ENCODE data around the gene HIVEP2.

The HIVEP2 gene

GRCh38 chr6:142925575-142926110, 19.3 kb downstream of the HIVEP2 start:
- no peak for DNase-seq (ENCODE audit: low spot score)

- no peak for DNase-seq (ENCODE audit: low spot score)
These were observed 26.5 kb downstream of the HIVEP2 start for GRCh38 chr6:142918339-142919042.

- DNase-seq (ENCODE audit: low spot score): no peak
These were observed 28.1 kb downstream of the HIVEP2 start for GRCh38 chr6:142916881-142917280.

GRCh38 chr6:142914937-142915697, 29.9 kb downstream of the HIVEP2 start:
- no peak for DNase-seq (ENCODE audit: low spot score)

- no peak for DNase-seq (ENCODE audit: low spot score)
These were observed 30.6 kb downstream of the HIVEP2 start for GRCh38 chr6:142914369-142914768.

- DNase-seq (ENCODE audit: low spot score): no peak
These were observed 31.4 kb downstream of the HIVEP2 start for GRCh38 chr6:142913511-142914047.

- DNase-seq (ENCODE audit: low spot score): no peak
These were observed 31.9 kb downstream of the HIVEP2 start for GRCh38 chr6:142913036-142913510.

- DNase-seq (ENCODE audit: low spot score): no peak
These were observed 32.9 kb downstream of the HIVEP2 start for GRCh38 chr6:142912125-142912524.

- DNase-seq (ENCODE audit: low spot score): no peak
These were observed 33.5 kb downstream of the HIVEP2 start for GRCh38 chr6:142911430-142911829.

- DNase-seq (ENCODE audit: low spot score): no peak
These were observed 35.3 kb downstream of the HIVEP2 start for GRCh38 chr6:142909686-142910085.

GRCh38 chr6:142908235-142908634, 36.7 kb downstream of the HIVEP2 start:
- DNase-seq (ENCODE audit: low spot score): no peak

GRCh38 chr6:142907544-142907943, 37.4 kb downstream of the HIVEP2 start:
- no peak for DNase-seq (ENCODE audit: low spot score)

GRCh38 chr6:142906945-142907470, 38.0 kb downstream of the HIVEP2 start:
- no peak for DNase-seq (ENCODE audit: low spot score)

- DNase-seq (ENCODE audit: low spot score): no peak
These were observed 41.2 kb downstream of the HIVEP2 start for GRCh38 chr6:142903812-142904211.

- DNase-seq (ENCODE audit: low spot score): peak; percentile 88
These were observed 42.3 kb downstream of the HIVEP2 start for GRCh38 chr6:142902636-142903053.

- no peak for DNase-seq (ENCODE audit: low spot score)
These were observed 43.4 kb downstream of the HIVEP2 start for GRCh38 chr6:142901611-142902010.

GRCh38 chr6:142900227-142900971, 44.6 kb downstream of the HIVEP2 start:
- DNase-seq (ENCODE audit: low spot score): no peak

- no peak for DNase-seq (ENCODE audit: low spot score)
These were observed 45.8 kb downstream of the HIVEP2 start for GRCh38 chr6:142898927-142899895.

GRCh38 chr6:142897659-142898058, 47.3 kb downstream of the HIVEP2 start:
- no peak for DNase-seq (ENCODE audit: low spot score)

- no peak for DNase-seq (ENCODE audit: low spot score)
These were observed 48.2 kb downstream of the HIVEP2 start for GRCh38 chr6:142896732-142897131.

GRCh38 chr6:142893088-142893487, 51.9 kb downstream of the HIVEP2 start:
- no peak for DNase-seq (ENCODE audit: low spot score)

All from AG20443 (cell line).